SK-N-SH (cell line): ENCODE measurements around the gene TFAP2C. TPM values are rescaled to one million over a fixed set of nuclear protein-coding genes. Genes with fewer than 3 reads are reported as not detected.

Experiments
- CTCF ChIA-PET: fragments of 300-600, 350-600 bp; formaldehyde crosslinking; extraction: SDS; loops from one replicate; lab custom pipeline; 2021; lab: Yijun Ruan, JAX
- POLR2A ChIA-PET: fragments of 350-600 bp; sonication (Branson Sonifier 250); formaldehyde crosslinking; extraction: SDS; loops from one replicate; lab custom pipeline; 2020; ENCODE audit warnings: antibody characterized with exemption, inconsistent platforms; lab: Yijun Ruan, JAX
- DNase-seq: peaks from one replicate; pipeline ENCODE4 v3.0.0; 2012
- H2AFZ ChIP-seq: fragments of 200-600 bp; sonication (generic); 2 replicates; pipeline ENCODE4 v1.8.1; 2016; ENCODE audit warnings: antibody characterized with exemption, mild to moderate bottlenecking, low read depth
- H3F3A ChIP-seq: fragments of 200-600 bp; sonication (generic); replicated peaks from 2 replicates; pipeline ENCODE3; 2016; ENCODE audit warnings: antibody characterized with exemption, mild to moderate bottlenecking; ENCODE audit not compliant: insufficient read depth
- H3K27ac ChIP-seq, 2 experiments: fragments of 200-500 bp in 1 of 2; fragments of 200-600 bp in 1 of 2; sonication (Bioruptor generic) in 1 of 2; sonication (generic), shearing (Covaris generic) in 1 of 2; 2 replicates each; pipeline versions ENCODE4 v1.5.1 to v1.6.1; 2014 to 2016; ENCODE audit warnings: low read depth in 2 of 2, inconsistent platforms in 1 of 2, low read length in 1 of 2, mild to moderate bottlenecking in 1 of 2, mixed read lengths in 1 of 2
- H3K27me3 ChIP-seq: fragments of 200-600 bp; sonication (generic), shearing (Covaris generic); 2 replicates; pipeline ENCODE4 v1.6.1; 2016; ENCODE audit warnings: mixed run types; ENCODE audit not compliant: insufficient read depth
- H3K36me3 ChIP-seq, 2 experiments: fragments of 200-500 bp in 1 of 2; fragments of 200-600 bp in 1 of 2; sonication (Bioruptor generic) in 1 of 2; sonication (generic) in 1 of 2; replicated peaks in 1 of 2; 2 replicates each; pipeline versions ENCODE3 to v1.5.1; 2014 to 2016; ENCODE audit warnings: low read length in 1 of 2, mild to moderate bottlenecking in 1 of 2; ENCODE audit not compliant: insufficient read depth in 2 of 2, control insufficient read depth in 1 of 2
- H3K4me1 ChIP-seq, 2 experiments: fragments of 200-500 bp in 1 of 2; fragments of 200-600 bp in 1 of 2; sonication (Bioruptor generic) in 1 of 2; sonication (generic), shearing (Covaris generic) in 1 of 2; 2 replicates each; pipeline versions ENCODE4 v1.5.1 to v1.6.1; 2014 to 2016; ENCODE audit warnings: low read depth in 1 of 2, low read length in 1 of 2, mixed run types in 1 of 2; ENCODE audit not compliant: insufficient read depth in 2 of 2, control insufficient read depth in 1 of 2
- H3K4me2 ChIP-seq: fragments of 200-600 bp; sonication (generic), shearing (Covaris generic); 2 replicates; pipeline ENCODE4 v1.6.1; 2017; ENCODE audit warnings: mixed run types
- H3K4me3 ChIP-seq, 2 experiments: fragments of 200-500 bp in 1 of 2; fragments of 200-600 bp in 1 of 2; sonication (Bioruptor generic) in 1 of 2; sonication (generic), shearing (Covaris generic) in 1 of 2; 2 replicates each; pipeline versions ENCODE4 v1.5.1 to v1.8.1; 2014 to 2016; ENCODE audit warnings: low read depth in 2 of 2, inconsistent platforms in 1 of 2, low read length in 1 of 2, mild to moderate bottlenecking in 1 of 2, mixed read lengths in 1 of 2, moderate library complexity in 1 of 2
- H3K79me2 ChIP-seq: fragments of 200-600 bp; sonication (generic); 2 replicates; pipeline ENCODE4 v1.8.1; 2017; ENCODE audit warnings: mild to moderate bottlenecking; ENCODE audit not compliant: insufficient read depth
- H3K9ac ChIP-seq: fragments of 200-600 bp; sonication (generic); 2 replicates; pipeline ENCODE4 v1.6.1; 2017; ENCODE audit warnings: mixed run types
- H3K9me2 ChIP-seq: fragments of 200-600 bp; sonication (generic); 2 replicates; pipeline ENCODE4 v1.6.1; 2017; ENCODE audit warnings: mixed run types
- H3K9me3 ChIP-seq: fragments of 200-600 bp; sonication (generic); 2 replicates; pipeline ENCODE4 v1.6.1; 2017; ENCODE audit warnings: mixed run types, mild to moderate bottlenecking, moderate library complexity
- H4K20me1 ChIP-seq: fragments of 200-600 bp; sonication (generic); 2 replicates; pipeline ENCODE4 v1.6.1; 2017; ENCODE audit warnings: mild to moderate bottlenecking, mixed run types; ENCODE audit not compliant: insufficient read depth
- EP300 ChIP-seq, 2 experiments: IDR thresholded peaks; 2 replicates each; pipeline versions ENCODE4 v1.4.0 to v1.6.1; 2012; ENCODE audit warnings: borderline replicate concordance in 1 of 2, low read depth in 1 of 2, low read length in 1 of 2
- GABPA ChIP-seq: IDR thresholded peaks from 2 replicates; pipeline ENCODE4 v1.4.0; 2012; ENCODE audit warnings: low read depth, mild to moderate bottlenecking
- IRF3 ChIP-seq: fragments of 150-350 bp; IDR thresholded peaks from 2 replicates; pipeline ENCODE4 v1.6.1; 2016; ENCODE audit warnings: mild to moderate bottlenecking, low read depth, low read length
- NFIC ChIP-seq: IDR thresholded peaks from 2 replicates; pipeline ENCODE4 v1.4.0; 2012; ENCODE audit warnings: borderline replicate concordance
- NRF1 ChIP-seq: IDR thresholded peaks from 2 replicates; pipeline ENCODE4 v1.6.1; 2012; ENCODE audit warnings: low read depth, mild to moderate bottlenecking, low read length
- RCOR1 ChIP-seq: fragments of 150-350 bp; IDR thresholded peaks from 2 replicates; pipeline ENCODE4 v1.6.1; 2017; ENCODE audit warnings: antibody characterized with exemption, low read length
- RFX5 ChIP-seq: IDR thresholded peaks from 2 replicates; pipeline ENCODE4 v1.6.1; 2012; ENCODE audit warnings: mild to moderate bottlenecking, improper control_type of control experiment, low read length
- SIN3A ChIP-seq: IDR thresholded peaks from 2 replicates; pipeline ENCODE4 v1.6.1; 2012; ENCODE audit warnings: low read depth, mild to moderate bottlenecking, low read length, moderate library complexity, borderline replicate concordance
- YY1 ChIP-seq: IDR thresholded peaks from 2 replicates; pipeline ENCODE4 v1.4.0; 2012; ENCODE audit warnings: low read depth, mild to moderate bottlenecking
- WGBS: methylation state at CpG from one replicate; pipeline ENCODE4 v1.1.6; 2017; ENCODE audit warnings: low lambda C conversion rate; 5-methylcytosine and 5-hydroxymethylcytosine counted together
- polyA plus RNA-seq, 3 experiments: library from polyadenylated mRNA; depleted of rRNA; stranded (reverse); fragments of >200 nt; gene quantifications; 2 replicates each; pipeline ENCODE4 v1.2.3, GENCODE V29; 2012

TFAP2C gene
- polyA plus RNA-seq, 1 of the 3 experiments (the other 2 are of a cell fraction): not detected

- no peaks in the 10 kb centered on the region for H3K4me1 ChIP-seq
- POLR2A ChIA-PET: no interaction called here
- 26% methylated on average over 6 of the region's 6 CpGs for WGBS
Observed at GRCh38 chr20:56605261-56605996, 23.7 kb upstream of the TFAP2C start.

GRCh38 chr20:56606174-56606945 is 22.7 kb upstream of the TFAP2C start:
- no peaks in the 10 kb centered on the region for H4K20me1 ChIP-seq
- no peaks in the 10 kb centered on the region for H3K4me1 ChIP-seq
- no peaks in the 10 kb centered on the region for H3K9me2 ChIP-seq
- no peak for TF ChIP-seq GABPA
- TF ChIP-seq RFX5: no peak
- no peak for TF ChIP-seq SIN3A
- H3K4me3 ChIP-seq: no peak overlapping the region
- POLR2A ChIA-PET: no interaction called here
- H3F3A ChIP-seq: no peaks in the 10 kb centered on the region
- H3K9me3 ChIP-seq: no peaks in the 10 kb centered on the region
- no peak for DNase-seq
- peaks cover 18% of the 10 kb centered on the region; the same call in 1 of the 2 replicates for H3K27me3 ChIP-seq
- H3K79me2 ChIP-seq: no peaks in the 10 kb centered on the region
- no peaks in the 10 kb centered on the region for H3K36me3 ChIP-seq
- CTCF ChIA-PET: no interaction called here
- H3K4me2 ChIP-seq: no peak overlapping the region
- WGBS: 15% methylated on average over 8 of the region's 8 CpGs
- no peak overlapping the region for H2AFZ ChIP-seq
- no peak overlapping the region for H3K9ac ChIP-seq
- no peak overlapping the region for H3K27ac ChIP-seq

More at GRCh38 chr20:56605261-56605996, 23.7 kb upstream of the TFAP2C start:
- H3K9me3 ChIP-seq: no peaks in the 10 kb centered on the region
- no peak overlapping the region for H3K27ac ChIP-seq
- CTCF ChIA-PET: no interaction called here
- H3K79me2 ChIP-seq: no peaks in the 10 kb centered on the region
- no peak overlapping the region for H3K4me3 ChIP-seq
- H2AFZ ChIP-seq: no peak overlapping the region
- H3K36me3 ChIP-seq: no peaks in the 10 kb centered on the region
- no peaks in the 10 kb centered on the region for H3K9me2 ChIP-seq
- no peak overlapping the region for H3K4me2 ChIP-seq
- H3K9ac ChIP-seq: no peak overlapping the region
- H3F3A ChIP-seq: no peaks in the 10 kb centered on the region
- H3K27me3 ChIP-seq: peaks cover 18% of the 10 kb centered on the region; the same call in 1 of the 2 replicates
- DNase-seq: no peak
- H4K20me1 ChIP-seq: no peaks in the 10 kb centered on the region
- no peak for TF ChIP-seq NFIC
- no peak for TF ChIP-seq IRF3

DNA sequence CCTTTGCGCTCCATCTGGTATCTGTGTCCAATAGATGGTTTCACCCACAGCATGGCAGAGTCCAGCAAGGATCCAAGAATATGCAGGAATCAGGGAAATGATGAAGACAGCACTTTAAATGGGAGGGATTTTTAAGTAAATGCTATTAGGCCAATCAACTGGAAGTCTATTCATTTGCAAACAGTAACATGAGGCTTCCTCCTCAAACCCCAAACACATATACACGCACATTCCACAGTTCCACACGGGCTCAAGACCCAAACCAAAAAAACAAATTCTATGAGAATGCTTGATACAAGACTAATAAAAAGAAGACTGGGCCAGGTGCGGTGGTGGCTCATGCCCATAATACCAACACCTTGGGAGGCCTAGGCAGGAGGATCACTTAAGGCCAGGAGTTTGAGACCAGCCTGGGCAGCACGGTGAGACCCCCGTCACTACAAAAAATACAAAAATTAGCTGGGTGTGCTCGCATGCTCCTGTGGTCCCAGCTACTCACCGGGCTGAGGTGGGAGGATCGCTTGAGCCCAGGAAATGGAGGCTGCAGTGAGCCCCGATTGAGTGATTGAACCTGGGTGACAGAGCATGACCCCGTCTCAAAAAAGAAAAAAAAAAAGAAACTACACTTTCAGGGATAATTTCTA is 21.9 kb upstream of the TFAP2C start:
- TF ChIP-seq EP300 (IDR thresholded peaks at IDR 0.05; ENCODE audit: borderline replicate concordance in 1 of 2, low read depth in 1 of 2, low read length in 1 of 2): no peak
- TF ChIP-seq NRF1: no peak
- TF ChIP-seq RCOR1: no peak
- TF ChIP-seq YY1: no peak
- TF ChIP-seq, all 33 proteins: peak for 0
- CTCF ChIA-PET: no interaction called here
- Histone ChIP-seq H3K27me3 (peaks cover 18% of the 10 kb centered on the region; the same call in 1 of the 2 replicates), H3K4me1 (no peaks in the 10 kb centered on the region), H3K9ac (no peak overlapping the region), H3K4me2 (no peak overlapping the region), H3K9me2 (no peaks in the 10 kb centered on the region), H3K79me2 (no peaks in the 10 kb centered on the region), H4K20me1 (no peaks in the 10 kb centered on the region), H3F3A (no peaks in the 10 kb centered on the region), H3K27ac (no peak overlapping the region), H3K36me3 (no peaks in the 10 kb centered on the region), H3K4me3 (no peak overlapping the region), H3K9me3 (no peaks in the 10 kb centered on the region), H2AFZ (no peak overlapping the region)
- POLR2A ChIA-PET: no interaction called here
- 36% methylated on average over 11 of the region's 11 CpGs for WGBS
- DNase-seq: no peak
